HG03439 (cell line): ENCODE results near the gene ARHGAP29.

Experiments used
- ATAC-seq: cut with Tn5 transposase; IDR thresholded peaks from one replicate; pipeline ENCODE4 v1.9.1; 2021; ENCODE audit warnings: mild to moderate bottlenecking, moderate library complexity; ENCODE audit not compliant: unreplicated experiment

ARHGAP29 gene

GRCh38 chr1:94126651-94127050 lies 110.7 kb downstream of the ARHGAP29 start:
- no peak for ATAC-seq

GRCh38 chr1:94125551-94126514 lies 111.6 kb downstream of the ARHGAP29 start:
- ATAC-seq, result no peak

GRCh38 chr1:94124538-94124937 lies 112.8 kb downstream of the ARHGAP29 start:
- no peak for ATAC-seq

GRCh38 chr1:94122201-94122970 lies 115.0 kb downstream of the ARHGAP29 start:
- no peak for ATAC-seq
